ENCODE measurements around the gene TADA1. TPM values are rescaled to one million over a fixed set of nuclear protein-coding genes. Genes with fewer than 3 reads are reported as not detected.
A peak's percentile ranks its signal among the peaks of the same experiment; 100 is the strongest.

TADA1 gene
- total RNA-seq, 1 experiment from 2014 or later = 12.4 TPM

GRCh38 chr1:166908942-166909341, 32.9 kb upstream of the TADA1 start:
- TF ChIP-seq CTCF (conservative IDR thresholded peaks at IDR 0.05; ENCODE audit: low read depth, low read length) (no peak), EZH2 (IDR thresholded peaks at IDR 0.05; ENCODE audit: low read length, unreplicated experiment) (no peak), EZH2phosphoT487 (IDR thresholded peaks at IDR 0.05; ENCODE audit: borderline replicate concordance, low read length) (no peak)
- intact Hi-C loops (cut with micrococcal nuclease) = loop anchor here (10.0 kb wide), 1 partner anchor 984 kb away; no protein-coding TSS in a partner anchor
- Histone ChIP-seq H2AFZ (ENCODE audit: low read length) (no peak overlapping the region), H3K79me2 (ENCODE audit: low read length) (no peaks in the 10 kb centered on the region), H3K4me1 (ENCODE audit: insufficient read depth, low read length) (peaks cover 25% of the 10 kb centered on the region), H3K9ac (ENCODE audit: low read length) (no peak overlapping the region), H3K27ac (ENCODE audit: low read length) (no peak overlapping the region), H3K27me3 (ENCODE audit: low read length) (no peaks in the 10 kb centered on the region), H4K20me1 (ENCODE audit: low read length) (no peaks in the 10 kb centered on the region), H3K4me3 (ENCODE audit: low read length) (no peak overlapping the region), H3K9me3 (ENCODE audit: low read length) (no peaks in the 10 kb centered on the region), H3K4me2 (ENCODE audit: low read length) (no peak overlapping the region), H3F3A (ENCODE audit: low read length, unreplicated experiment) (peaks cover 7% of the 10 kb centered on the region), H3K9me2 (replicated peaks; ENCODE audit: low read length) (no peaks in the 10 kb centered on the region), H3K36me3 (ENCODE audit: low read depth, low read length) (no peaks in the 10 kb centered on the region)
- CTCF ChIA-PET = interaction anchor here (3.3 kb wide), 1 partner anchor 149 kb away, joined by 117 read pairs; no protein-coding TSS in a partner anchor
- BruUV-seq (replicated peaks) = no TSS peak
- ATAC-seq (no peak), DNase-seq (peak; percentile 42)
- POLR2A ChIA-PET (ENCODE audit: unreplicated experiment) = no interaction called here

GRCh38 chr1:166907763-166908162, 31.7 kb upstream of the TADA1 start:
- Histone ChIP-seq H3K4me2 (ENCODE audit: low read length) (no peak overlapping the region), H3K9me3 (ENCODE audit: low read length) (no peaks in the 10 kb centered on the region), H3K4me3 (ENCODE audit: low read length) (no peak overlapping the region), H3K4me1 (ENCODE audit: insufficient read depth, low read length) (peaks cover 25% of the 10 kb centered on the region), H2AFZ (ENCODE audit: low read length) (no peak overlapping the region), H3K79me2 (ENCODE audit: low read length) (no peaks in the 10 kb centered on the region), H4K20me1 (ENCODE audit: low read length) (no peaks in the 10 kb centered on the region), H3K9ac (ENCODE audit: low read length) (no peak overlapping the region), H3K9me2 (replicated peaks; ENCODE audit: low read length) (no peaks in the 10 kb centered on the region), H3K36me3 (ENCODE audit: low read depth, low read length) (no peaks in the 10 kb centered on the region), H3K27ac (ENCODE audit: low read length) (no peak overlapping the region), H3F3A (ENCODE audit: low read length, unreplicated experiment) (peaks cover 7% of the 10 kb centered on the region), H3K27me3 (ENCODE audit: low read length) (no peaks in the 10 kb centered on the region)
- POLR2A ChIA-PET (ENCODE audit: unreplicated experiment) = interaction anchor here (0.7 kb wide), 1 partner anchor 11 kb away, joined by 7 read pairs; no protein-coding TSS in a partner anchor
- intact Hi-C loops (cut with micrococcal nuclease) = loop anchor here (10.0 kb wide), 1 partner anchor 983 kb away; no protein-coding TSS in a partner anchor
- TF ChIP-seq EZH2 (IDR thresholded peaks at IDR 0.05; ENCODE audit: low read length, unreplicated experiment) (no peak), EZH2phosphoT487 (IDR thresholded peaks at IDR 0.05; ENCODE audit: borderline replicate concordance, low read length) (no peak), CTCF (conservative IDR thresholded peaks at IDR 0.05; ENCODE audit: low read depth, low read length) (no peak)
- BruUV-seq (replicated peaks) = no TSS peak
- CTCF ChIA-PET = no interaction called here
- DNase-seq = no peak
- ATAC-seq = no peak

GRCh38 chr1:166907051-166907450, 31.0 kb upstream of the TADA1 start:
- Histone ChIP-seq H3K27me3 (ENCODE audit: low read length) (no peaks in the 10 kb centered on the region), H3K9me2 (replicated peaks; ENCODE audit: low read length) (no peaks in the 10 kb centered on the region), H3K4me3 (ENCODE audit: low read length) (no peak overlapping the region), H3K4me2 (ENCODE audit: low read length) (no peak overlapping the region), H3K79me2 (ENCODE audit: low read length) (no peaks in the 10 kb centered on the region), H3K27ac (ENCODE audit: low read length) (no peak overlapping the region), H3K4me1 (ENCODE audit: insufficient read depth, low read length) (peaks cover 25% of the 10 kb centered on the region), H4K20me1 (ENCODE audit: low read length) (no peaks in the 10 kb centered on the region), H3K36me3 (ENCODE audit: low read depth, low read length) (no peaks in the 10 kb centered on the region), H3F3A (ENCODE audit: low read length, unreplicated experiment) (peaks cover 7% of the 10 kb centered on the region), H3K9ac (ENCODE audit: low read length) (no peak overlapping the region), H3K9me3 (ENCODE audit: low read length) (no peaks in the 10 kb centered on the region), H2AFZ (ENCODE audit: low read length) (no peak overlapping the region)
- intact Hi-C loops (cut with micrococcal nuclease) = loop anchor here (10.0 kb wide), 1 partner anchor 982 kb away; no protein-coding TSS in a partner anchor
- no peak for TF ChIP-seq CTCF (conservative IDR thresholded peaks at IDR 0.05; ENCODE audit: low read depth, low read length)
- TF ChIP-seq EZH2phosphoT487 (IDR thresholded peaks at IDR 0.05; ENCODE audit: borderline replicate concordance, low read length) = no peak
- TF ChIP-seq EZH2 (IDR thresholded peaks at IDR 0.05; ENCODE audit: low read length, unreplicated experiment) = no peak
- no peak for DNase-seq
- ChIA-PET CTCF (no interaction called here), POLR2A (ENCODE audit: unreplicated experiment) (no interaction called here)
- BruUV-seq (replicated peaks) = no TSS peak
- no peak for ATAC-seq
